ENCODE results near the gene DAPK2.

The DAPK2 gene

DNA sequence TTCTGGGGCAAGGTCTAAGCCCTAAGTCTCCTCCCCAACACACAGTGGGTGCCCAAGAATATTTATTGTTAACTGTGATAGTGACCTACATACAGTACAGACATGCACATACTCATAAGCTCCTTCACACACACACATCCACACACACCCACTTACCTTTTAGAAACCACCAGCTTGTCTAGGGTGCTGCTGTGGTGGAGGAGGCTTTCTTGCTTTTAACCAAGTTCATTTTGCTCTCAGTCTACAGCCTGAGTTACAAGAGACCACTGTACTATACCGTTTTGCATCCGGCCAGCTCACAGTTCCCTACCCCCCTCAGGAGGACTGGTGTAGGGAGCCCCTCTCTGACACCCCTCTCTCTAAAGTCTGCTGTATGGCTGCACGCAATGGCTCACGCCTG is 16.7 kb downstream of the DAPK2 start:
- no peak overlapping the region for H3K4me3 ChIP-seq (ENCODE audit: low read depth, low read length)
- no peak for DNase-seq (ENCODE audit: low read depth)

DNA sequence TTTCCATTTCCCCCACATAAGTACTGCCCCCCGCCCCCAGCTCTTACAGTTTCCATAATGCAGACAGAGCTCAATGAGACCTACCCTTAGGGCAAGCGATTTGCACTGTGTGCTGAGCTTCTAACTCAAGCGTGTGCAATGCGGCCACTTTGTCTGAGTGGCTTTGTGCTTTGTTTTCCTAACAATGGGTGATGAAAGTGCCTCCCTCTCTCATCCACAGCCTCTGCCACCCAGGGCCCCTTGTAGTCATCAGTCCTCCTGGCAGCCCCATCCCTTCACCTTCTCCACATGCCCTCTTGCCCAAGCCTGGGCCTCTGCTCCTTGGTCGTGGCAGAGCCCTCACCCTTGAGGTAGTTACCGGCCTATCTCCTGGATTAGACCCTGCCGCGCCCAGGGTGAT is 17.2 kb downstream of the DAPK2 start:
- H3K4me3 ChIP-seq (ENCODE audit: low read depth, low read length): no peak overlapping the region
- DNase-seq (ENCODE audit: low read depth): no peak

DNA sequence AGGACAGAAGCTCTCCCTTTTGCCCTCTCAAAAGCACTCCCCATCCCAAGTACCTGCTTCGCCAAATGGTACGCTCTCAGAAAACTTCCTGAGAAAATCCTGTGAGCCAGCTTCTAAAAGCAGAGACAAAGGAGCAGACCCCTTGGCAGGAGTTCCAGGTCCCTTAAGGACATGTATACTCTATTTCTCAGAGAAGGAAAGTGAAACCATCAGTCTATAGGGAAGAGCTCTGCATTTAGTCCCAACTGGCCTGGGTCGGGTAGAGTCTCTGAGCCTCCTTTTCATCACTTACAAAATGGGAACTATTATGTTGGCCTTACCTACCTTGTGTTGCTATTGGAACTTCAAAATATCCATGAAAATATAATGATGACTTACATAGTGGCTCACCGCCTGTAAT is 19.7 kb downstream of the DAPK2 start:
- H3K4me3 ChIP-seq (ENCODE audit: low read depth, low read length): no peak overlapping the region
- DNase-seq (ENCODE audit: low read depth): no peak

DNA sequence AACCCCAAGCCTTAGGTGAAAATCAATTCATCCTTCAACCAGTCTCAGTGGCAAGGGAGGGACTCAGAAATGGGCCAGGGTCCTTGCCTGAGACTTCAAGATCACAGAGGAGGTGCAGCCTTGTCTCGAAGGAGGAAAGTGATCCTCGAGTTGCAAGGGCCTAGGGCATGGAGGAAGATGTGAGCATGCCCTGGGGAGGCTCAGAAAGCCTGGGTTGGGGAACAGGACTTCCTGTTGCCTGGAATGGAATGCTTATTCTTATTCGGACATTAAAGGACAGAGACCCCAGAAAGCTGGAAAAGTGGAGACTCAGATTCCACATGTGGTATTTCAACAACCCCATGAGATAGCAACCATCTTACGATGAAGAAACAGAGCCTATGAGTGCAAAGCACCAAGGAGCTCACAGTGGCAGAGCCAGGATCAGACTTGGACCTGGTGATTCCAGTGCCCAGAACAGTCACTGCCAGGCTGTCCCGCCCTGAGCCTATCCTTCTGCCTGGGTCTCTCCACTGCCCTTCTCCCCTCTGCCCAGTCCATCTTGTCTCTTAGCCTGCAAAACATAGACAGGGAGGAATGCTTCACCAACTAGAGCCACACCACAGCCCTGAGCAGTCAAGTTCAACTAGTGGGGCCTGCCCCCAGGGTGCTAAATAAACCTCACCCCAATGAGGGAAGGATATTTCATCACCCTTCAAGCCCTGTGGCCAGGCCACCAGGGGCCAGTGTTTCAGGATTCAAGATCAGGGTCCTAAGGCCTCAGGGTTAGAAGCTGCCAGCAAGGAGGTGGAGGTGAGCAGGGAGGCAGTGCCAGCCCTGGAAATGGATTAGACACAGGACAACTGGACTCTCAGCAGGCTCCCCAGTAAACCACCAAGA is 21.9 kb downstream of the DAPK2 start:
- no peak for DNase-seq (ENCODE audit: low read depth)

DNA sequence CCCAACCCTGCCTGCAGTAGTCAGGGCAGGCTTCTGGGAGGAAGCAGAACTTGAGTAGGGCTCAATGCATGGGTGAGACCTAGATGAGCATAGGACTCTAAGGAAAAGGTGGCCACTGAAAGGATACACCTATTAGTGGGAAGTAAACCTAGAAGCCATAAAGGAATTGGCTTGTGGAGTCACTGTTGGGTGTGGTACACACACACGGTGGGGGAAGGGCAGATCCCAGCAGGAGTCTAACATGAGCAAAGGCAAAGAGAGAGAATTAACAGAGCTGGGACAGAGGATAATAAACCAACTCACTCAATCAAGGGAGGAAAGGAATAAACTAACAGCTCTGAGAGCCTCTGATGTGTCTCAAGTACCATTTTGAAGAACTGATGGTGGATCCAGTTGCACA is 23.1 kb downstream of the DAPK2 start:
- DNase-seq (ENCODE audit: low read depth): no peak
- H3K4me3 ChIP-seq (ENCODE audit: low read depth, low read length): no peak overlapping the region

More for the DNA sequence above, 21.9 kb downstream of the DAPK2 start:
- no peak overlapping the region for H3K4me3 ChIP-seq (ENCODE audit: low read depth, low read length)

DNA sequence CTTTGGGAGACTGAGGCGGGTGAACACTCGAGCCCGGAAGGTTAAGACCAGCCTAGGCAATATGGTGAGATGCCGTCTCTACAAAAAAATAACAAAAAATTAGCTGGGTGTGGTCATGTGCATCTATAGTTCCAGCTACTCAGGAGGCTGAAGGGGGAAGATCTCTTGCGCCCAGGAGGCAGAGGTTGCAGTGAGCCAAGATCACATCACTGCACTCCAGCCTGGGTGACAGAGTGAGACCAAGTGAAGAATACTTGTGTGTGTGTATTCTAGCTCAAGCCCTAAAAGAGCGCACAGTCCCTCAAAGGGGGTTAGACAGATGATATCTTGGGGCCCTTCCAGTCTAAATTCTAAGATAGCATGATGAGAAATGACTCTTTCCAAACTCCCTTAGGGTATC is 23.7 kb downstream of the DAPK2 start:
- no peak overlapping the region for H3K4me3 ChIP-seq (ENCODE audit: low read depth, low read length)
- no peak for DNase-seq (ENCODE audit: low read depth)

DNA sequence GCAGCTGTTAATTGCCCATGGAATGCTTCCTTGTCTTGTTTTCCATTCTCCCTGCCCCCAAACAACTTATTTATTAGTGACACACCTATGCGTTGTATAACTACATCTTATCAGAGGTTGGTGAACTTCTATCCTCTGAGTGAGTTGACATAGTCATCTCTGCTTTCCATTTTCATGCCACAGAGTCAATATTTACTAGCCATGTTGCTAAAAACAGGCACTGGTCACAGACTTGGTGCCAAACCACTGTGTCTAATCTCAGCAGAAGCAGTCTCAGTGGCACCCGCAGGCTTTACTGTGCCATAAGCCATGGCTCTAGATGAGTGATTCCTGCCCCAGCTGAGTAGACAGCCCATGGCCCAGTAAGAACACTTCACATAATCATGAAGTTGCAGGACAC is 26.5 kb downstream of the DAPK2 start:
- no peak for DNase-seq (ENCODE audit: low read depth)
- no peak overlapping the region for H3K4me3 ChIP-seq (ENCODE audit: low read depth, low read length)

DNA sequence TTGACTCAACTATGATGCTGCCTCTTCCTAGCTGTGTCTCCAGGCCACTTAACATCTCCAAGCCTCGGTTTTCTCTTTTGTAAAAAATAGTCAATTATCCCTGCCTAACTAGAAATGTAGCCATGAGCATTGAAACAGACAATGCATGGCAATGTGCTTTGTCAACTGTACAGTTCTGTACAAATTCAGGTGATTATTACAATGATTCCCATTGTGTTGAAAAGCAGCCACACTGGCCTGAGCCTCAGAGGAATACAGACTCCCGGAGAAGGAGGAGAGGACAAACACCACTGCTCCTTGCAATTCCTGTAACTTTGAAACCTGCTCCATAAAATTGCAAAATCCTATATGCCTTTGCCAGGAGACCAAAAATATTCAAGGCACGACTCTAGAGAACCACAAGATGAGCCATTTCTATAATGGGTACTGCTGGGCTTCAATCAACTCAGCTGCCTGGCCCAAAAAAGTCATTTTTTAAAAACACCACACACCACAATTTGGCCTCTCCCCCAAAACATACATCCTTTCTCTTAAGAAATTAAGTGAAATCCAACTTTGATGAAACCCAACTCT is 28.6 kb downstream of the DAPK2 start:
- no peak for DNase-seq (ENCODE audit: low read depth)

DNA sequence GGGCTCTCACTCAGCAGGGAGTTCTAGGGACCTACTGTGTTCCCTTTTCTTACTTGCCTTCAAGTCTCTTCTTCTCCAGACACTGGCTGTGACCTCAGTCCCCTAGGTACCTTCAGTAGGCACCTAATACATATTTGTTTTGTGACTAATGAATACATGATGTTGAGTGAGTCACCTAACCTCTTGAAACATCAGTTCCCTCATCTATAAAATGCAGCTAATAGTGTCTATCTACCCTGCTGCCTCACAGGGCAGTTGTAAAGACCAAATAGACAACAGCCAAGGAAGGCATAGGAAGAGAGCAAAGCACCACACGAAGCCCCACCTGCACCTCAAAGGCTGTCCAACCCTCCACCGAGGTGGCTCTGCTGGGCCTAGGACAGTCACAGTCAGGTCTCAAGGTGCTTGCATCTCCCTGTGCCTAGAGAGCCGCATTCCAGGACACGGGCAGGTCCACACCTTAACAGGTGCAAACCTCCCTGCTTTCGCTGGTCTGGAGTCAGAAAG is 29.1 kb downstream of the DAPK2 start:
- H3K4me3 ChIP-seq (ENCODE audit: low read depth, low read length): no peak overlapping the region
- no peak for DNase-seq (ENCODE audit: low read depth)

More for the DNA sequence above, 28.6 kb downstream of the DAPK2 start:
- no peak overlapping the region for H3K4me3 ChIP-seq (ENCODE audit: low read depth, low read length)

DNA sequence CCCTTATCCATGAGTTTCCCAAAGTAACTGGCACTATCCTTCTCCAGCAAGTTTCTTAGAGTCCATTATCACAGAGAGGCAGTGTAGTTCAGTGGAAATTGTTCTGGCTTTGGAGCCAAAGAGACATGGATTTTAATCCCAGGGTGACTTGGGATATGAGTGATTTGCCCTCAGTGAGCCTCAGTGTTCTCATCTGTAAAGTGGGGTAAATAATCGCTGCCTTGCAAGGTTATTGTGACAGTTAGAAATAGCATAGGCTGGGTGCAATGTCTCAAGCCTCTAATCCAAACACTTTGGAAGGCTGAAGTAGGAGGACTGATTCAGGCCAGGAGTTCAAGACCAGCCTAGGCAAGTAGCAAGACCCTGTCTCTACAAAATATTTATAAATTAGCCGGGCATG is 30.0 kb downstream of the DAPK2 start:
- no peak for DNase-seq (ENCODE audit: low read depth)
- H3K4me3 ChIP-seq (ENCODE audit: low read depth, low read length): no peak overlapping the region

DNA sequence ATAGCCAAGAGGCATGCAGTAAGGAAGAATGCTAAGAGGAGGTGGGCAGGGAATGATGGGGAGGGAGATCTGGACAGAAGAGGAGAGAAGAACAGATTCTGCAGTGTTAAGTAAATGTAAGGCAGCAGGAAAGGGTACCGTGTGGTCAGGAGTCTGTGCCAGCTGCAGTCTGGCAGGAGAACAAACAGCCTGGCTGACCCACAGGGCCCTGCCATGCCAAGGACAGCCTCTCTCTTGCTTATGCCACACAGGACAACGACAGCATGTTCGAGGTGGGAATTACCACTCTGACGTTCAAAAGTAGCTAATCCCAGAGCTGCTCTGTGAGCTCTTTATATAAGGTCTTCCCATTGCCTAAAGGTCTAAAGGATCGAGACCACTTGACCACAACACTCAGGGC is 31.3 kb downstream of the DAPK2 start:
- no peak for DNase-seq (ENCODE audit: low read depth)
- H3K4me3 ChIP-seq (ENCODE audit: low read depth, low read length): no peak overlapping the region

DNA sequence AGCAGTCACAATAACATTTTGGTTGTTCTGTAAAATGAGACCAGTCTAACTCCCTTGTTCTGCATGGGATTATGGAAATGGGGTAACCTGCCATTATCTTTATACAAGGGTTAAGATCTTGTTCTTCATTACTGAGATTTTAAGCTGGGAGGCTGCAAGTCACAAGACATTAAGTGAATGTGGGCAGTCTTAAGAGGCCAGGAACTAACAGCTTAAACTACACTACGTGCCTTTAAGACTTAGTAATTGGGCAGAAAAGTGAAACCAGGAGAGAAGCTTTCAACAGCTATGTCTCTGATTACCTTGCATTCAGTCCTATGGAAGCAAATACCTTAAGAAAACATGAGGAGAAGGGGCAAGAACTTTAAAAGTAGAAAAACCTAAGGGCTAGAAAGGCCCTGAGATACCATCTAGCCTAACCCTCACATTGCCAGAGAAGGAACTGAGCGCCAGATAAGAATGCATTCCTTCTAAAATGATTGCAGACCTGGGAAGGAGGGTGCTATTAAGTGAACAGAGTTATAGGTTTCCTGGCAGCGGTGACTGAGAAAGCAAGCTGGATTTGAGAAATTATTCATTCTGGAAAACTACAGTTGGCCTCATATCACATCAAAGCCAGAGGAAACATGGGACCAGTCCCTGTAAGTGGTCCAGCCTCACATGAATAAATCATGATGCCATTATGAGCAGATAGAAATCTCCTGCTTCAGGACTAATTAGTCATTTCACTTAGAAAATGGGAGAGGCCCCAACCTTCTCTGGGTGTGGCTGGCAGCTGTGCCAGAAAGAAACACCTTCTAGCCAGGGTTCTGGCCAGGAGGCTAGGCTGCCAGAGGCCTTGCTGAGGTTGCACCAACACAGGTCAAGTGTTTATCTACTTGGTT is 32.9 kb downstream of the DAPK2 start:
- no peak overlapping the region for H3K4me3 ChIP-seq (ENCODE audit: low read depth, low read length)
- no peak for DNase-seq (ENCODE audit: low read depth)

DNA sequence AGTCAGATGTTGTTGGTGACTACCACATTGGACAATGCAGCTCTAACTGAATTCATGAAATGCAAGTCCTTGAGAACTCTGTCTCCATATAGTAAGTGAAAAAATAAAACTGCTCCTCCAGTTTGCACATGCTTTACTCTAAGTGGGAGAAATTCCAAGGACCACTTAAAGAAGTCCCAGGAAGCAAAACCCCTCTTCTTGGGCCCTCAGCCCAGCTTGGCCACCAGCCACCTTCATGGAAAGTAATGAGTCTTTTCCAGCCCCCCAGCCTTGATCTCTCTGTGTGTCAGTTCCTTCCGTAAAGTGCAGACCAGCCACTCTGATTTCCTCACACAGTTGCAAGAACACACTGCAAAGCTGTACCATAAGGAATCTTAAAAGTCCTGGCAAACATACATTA is 34.5 kb downstream of the DAPK2 start:
- DNase-seq (ENCODE audit: low read depth): no peak
- H3K4me3 ChIP-seq (ENCODE audit: low read depth, low read length): no peak overlapping the region

DNA sequence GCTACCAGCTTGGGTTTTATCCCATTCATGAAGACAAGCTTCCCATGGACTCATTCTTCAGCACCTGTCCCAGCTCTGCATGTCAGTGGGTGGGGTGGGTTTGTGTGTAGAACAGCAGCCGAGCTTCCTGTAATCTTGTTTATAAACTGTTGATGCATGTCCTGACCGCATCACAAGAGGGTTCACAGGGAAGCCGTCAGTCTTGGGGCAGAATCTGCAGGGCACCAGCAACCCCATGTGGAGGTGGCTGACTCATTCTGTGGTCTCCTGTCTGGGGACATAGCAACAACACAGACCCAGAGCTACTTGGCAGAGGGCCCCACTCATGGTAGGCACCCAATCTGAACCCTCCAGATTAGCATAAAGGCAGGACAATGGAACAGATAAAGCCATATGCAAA is 35.6 kb downstream of the DAPK2 start:
- DNase-seq (ENCODE audit: low read depth): peak; percentile 62
- no peak overlapping the region for H3K4me3 ChIP-seq (ENCODE audit: low read depth, low read length)

DNA sequence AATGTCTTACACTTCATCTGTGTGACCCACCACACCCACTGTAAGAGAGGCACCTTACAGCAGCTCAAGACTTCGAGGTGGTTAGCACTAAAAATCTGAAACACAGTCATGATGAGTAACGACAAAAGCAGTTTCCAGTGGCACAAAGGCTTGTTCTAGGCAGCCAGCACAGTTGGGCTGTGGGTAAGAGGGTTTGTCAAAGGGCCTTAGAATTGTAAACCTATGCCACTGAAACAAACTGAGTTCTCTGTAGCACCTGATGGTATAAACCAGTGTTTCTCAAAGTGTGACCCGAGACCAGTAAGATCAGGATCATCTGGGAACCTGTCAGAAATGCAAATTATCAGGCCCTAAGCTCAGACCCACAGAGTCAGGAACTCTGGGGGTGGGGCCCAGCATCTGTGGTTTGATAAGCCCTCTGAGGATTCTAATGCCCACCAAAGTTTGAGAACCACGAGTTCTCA is 36.5 kb downstream of the DAPK2 start:
- no peak overlapping the region for H3K4me3 ChIP-seq (ENCODE audit: low read depth, low read length)
- no peak for DNase-seq (ENCODE audit: low read depth)

DNA sequence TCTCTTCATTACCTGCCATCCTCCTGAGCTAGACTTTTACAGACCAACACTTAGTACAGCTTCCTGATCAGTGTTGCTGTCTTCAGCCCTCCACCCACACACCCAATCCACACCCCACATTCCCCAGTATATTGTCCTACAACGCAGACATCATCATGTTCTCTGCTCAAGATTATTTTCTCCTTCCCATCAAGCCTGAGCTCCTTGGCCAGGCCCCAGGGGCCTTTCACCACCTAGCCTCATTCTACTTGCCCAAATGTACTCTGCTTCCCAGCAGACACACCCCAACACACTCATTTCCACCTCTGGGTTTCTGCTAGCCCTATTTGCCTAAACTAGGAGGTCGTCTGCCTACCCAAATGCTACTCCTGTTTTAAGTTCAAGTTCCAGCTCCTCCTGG is 37.0 kb downstream of the DAPK2 start:
- H3K4me3 ChIP-seq (ENCODE audit: low read depth, low read length): no peak overlapping the region
- no peak for DNase-seq (ENCODE audit: low read depth)

DNA sequence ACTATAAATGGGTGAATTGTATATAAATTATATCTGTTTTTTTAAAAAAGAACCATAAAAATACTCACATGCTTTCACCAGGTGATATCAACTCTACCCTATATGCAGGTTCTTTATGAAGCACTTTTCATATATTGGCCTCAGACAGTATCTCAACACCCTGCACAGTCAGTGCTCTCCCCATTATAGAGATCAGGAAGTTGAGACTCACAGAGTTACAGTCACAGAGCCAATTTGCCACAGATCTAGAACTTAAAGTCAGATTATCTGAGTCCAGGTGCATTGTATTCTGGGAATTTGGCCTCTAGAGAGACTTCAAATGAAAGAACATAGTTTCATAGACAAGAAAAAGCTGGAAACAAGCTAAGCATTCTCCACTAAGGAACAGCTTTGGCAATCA is 38.1 kb downstream of the DAPK2 start:
- no peak overlapping the region for H3K4me3 ChIP-seq (ENCODE audit: low read depth, low read length)
- DNase-seq (ENCODE audit: low read depth): no peak

DNA sequence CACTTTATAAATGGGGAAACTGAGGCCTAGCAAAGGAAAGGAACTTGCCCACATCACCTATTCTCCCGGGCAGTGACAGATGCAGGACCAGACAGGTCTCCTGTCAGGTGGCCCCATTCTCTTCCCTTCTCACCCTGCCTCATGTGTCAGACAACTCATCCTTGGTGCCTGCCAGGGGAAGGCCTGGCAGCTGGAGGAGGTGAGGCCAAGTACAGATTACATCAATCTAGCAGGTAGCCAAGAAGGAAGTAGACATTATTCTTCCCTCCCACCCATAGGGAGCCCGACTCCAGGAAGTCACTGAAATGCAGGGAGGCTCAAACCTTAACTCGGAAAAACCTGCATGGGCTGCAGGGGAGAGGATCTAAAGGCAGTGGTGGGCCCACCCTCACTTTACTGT is 39.6 kb downstream of the DAPK2 start:
- DNase-seq (ENCODE audit: low read depth): no peak
- no peak overlapping the region for H3K4me3 ChIP-seq (ENCODE audit: low read depth, low read length)

DNA sequence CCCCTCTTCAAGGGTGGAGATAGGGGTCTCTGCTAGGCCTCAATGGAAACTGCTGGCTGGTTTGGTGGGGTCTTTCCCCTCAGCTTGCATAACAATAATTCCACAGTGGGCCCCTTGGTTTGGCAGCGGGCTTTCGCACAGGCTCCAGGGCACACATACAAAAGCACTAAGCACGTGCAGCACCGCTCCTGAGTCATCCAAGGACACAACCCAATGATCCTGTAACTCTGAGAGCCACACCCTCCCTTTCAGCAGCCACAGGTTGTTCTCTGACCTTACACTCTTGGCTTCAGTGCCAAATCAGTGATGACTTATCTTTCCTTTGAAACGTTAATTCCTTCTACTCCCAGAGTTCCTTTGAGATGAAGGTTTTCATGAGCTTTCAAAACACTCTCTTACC is 41.7 kb downstream of the DAPK2 start:
- DNase-seq (ENCODE audit: low read depth): no peak
- no peak overlapping the region for H3K4me3 ChIP-seq (ENCODE audit: low read depth, low read length)

DNA sequence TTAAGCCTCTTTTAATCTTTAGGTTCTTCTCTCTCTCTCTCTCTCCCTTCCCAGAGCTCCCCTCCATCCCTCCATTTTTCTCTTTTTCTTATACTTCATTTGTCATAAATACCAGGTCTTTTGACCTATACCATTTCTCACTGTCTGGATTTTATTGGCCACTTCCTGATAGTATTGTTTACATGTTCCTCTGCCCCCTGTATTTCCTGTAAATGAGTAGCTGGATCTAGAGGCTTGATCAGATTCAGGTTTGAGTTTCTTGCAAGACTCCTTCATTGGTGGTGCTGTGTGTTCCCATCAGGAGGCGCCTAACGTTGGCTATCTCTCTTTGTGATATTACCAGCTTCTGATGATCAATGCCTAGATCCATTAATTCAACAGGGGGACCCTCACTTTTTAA is 42.2 kb downstream of the DAPK2 start:
- no peak overlapping the region for H3K4me3 ChIP-seq (ENCODE audit: low read depth, low read length)
- DNase-seq (ENCODE audit: low read depth): no peak
